Endodermal cell (in vitro differentiated cells): ENCODE measurements around the gene MFAP3L. TPM values are rescaled to one million over a fixed set of nuclear protein-coding genes. Genes with fewer than 3 reads are reported as not detected.
"Not testable (repeated sequence)": the region's sequence is repeated elsewhere in the genome, so short reads cannot be mapped to it uniquely, and the experiment has no call there.

Source experiments
- DNase-seq: peaks from one replicate; pipeline ENCODE4 v3.0.0-alpha.2; 2017
- H3K27ac ChIP-seq: 2 replicates; pipeline ENCODE4 v1.5.1; 2013; ENCODE audit warnings: mild to moderate bottlenecking, low read depth, low read length, moderate library complexity
- H3K27me3 ChIP-seq: 2 replicates; pipeline ENCODE4 v1.6.1; 2013; ENCODE audit warnings: mild to moderate bottlenecking, low read length, moderate library complexity; ENCODE audit not compliant: insufficient read depth, control insufficient read depth, poor library complexity, severe bottlenecking
- H3K36me3 ChIP-seq: 2 replicates; pipeline ENCODE4 v1.7.0; 2013; ENCODE audit warnings: mild to moderate bottlenecking, low read length, moderate library complexity; ENCODE audit not compliant: control insufficient read depth, insufficient read depth
- H3K4me1 ChIP-seq: one replicate; pipeline ENCODE4 v1.7.0; 2013; ENCODE audit warnings: low read length; ENCODE audit not compliant: control insufficient read depth, insufficient read depth
- H3K4me3 ChIP-seq: 2 replicates; pipeline ENCODE4 v1.5.1; 2013; ENCODE audit warnings: mild to moderate bottlenecking, low read length, moderate library complexity
- H3K9ac ChIP-seq: 2 replicates; pipeline ENCODE4 v1.6.1; 2013; ENCODE audit warnings: mild to moderate bottlenecking, low read length, moderate library complexity; ENCODE audit not compliant: poor library complexity, severe bottlenecking; ENCODE audit errors: extremely low read depth
- H3K9me3 ChIP-seq: 2 replicates; pipeline ENCODE4 v1.6.1; 2013; ENCODE audit warnings: mild to moderate bottlenecking, low read length, moderate library complexity; ENCODE audit not compliant: control insufficient read depth
- H3K27ac Mint-ChIP-seq: 2 replicates; pipeline ENCODE4 v1.8.0; 2020; ENCODE audit warnings: mixed read lengths
- H3K27me3 Mint-ChIP-seq: 2 replicates; pipeline ENCODE4 v1.8.0; 2021; ENCODE audit warnings: mild to moderate bottlenecking, mixed read lengths; ENCODE audit not compliant: insufficient read depth
- H3K36me3 Mint-ChIP-seq: 2 replicates; pipeline ENCODE4 v1.8.0; 2020; ENCODE audit warnings: low read depth, mixed read lengths
- H3K4me1 Mint-ChIP-seq: 2 replicates; pipeline ENCODE4 v1.8.0; 2020; ENCODE audit warnings: mixed read lengths
- H3K4me3 Mint-ChIP-seq: 2 replicates; pipeline ENCODE4 v1.8.0; 2020; ENCODE audit warnings: mild to moderate bottlenecking, moderate library complexity, mixed read lengths
- H3K9me3 Mint-ChIP-seq: 2 replicates; pipeline ENCODE4 v1.8.0; 2020; ENCODE audit warnings: mild to moderate bottlenecking, mixed read lengths
- CTCF ChIP-seq: fragments of 200-600 bp; sonication (generic); conservative IDR thresholded peaks from 2 replicates; pipeline ENCODE4 v1.5.0; 2021; ENCODE audit warnings: antibody characterized with exemption, mild to moderate bottlenecking
- WGBS, 2 experiments: methylation state at CpG; one replicate each; pipeline versions ENCODE4 v1.1.5 to v1.1.7; 2013; ENCODE audit warnings: missing lambda C conversion rate in 2 of 2, mixed read lengths in 1 of 2; ENCODE audit not compliant: insufficient coverage in 1 of 2, insufficient read length in 1 of 2; 5-methylcytosine and 5-hydroxymethylcytosine counted together
- total RNA-seq, 2 donors: library from RNA; stranded (reverse); fragmentation: NEBNext Ultra II Directional in 1 of 2; extraction: Animal tissue kit (Norgen Biotek cat#: 25700) in 1 of 2; gene quantifications; 2 replicates in 1 of 2; 3 replicates in 1 of 2; pipeline ENCODE4 v1.2.1, GENCODE V29; 2021

The MFAP3L gene
- total RNA-seq, 2 donors from 2014 or later = 19.6 to 25.3 TPM

- Mint-ChIP-seq H3K36me3 (no peaks in the 10 kb centered on the region), H3K27ac (no peak overlapping the region), H3K27me3 (peaks cover 4% of the 10 kb centered on the region), H3K4me3 (no peak overlapping the region), H3K4me1 (peaks cover 4% of the 10 kb centered on the region), H3K9me3 (no peaks in the 10 kb centered on the region)
- Histone ChIP-seq H3K36me3 (no peaks in the 10 kb centered on the region), H3K27me3 (no peaks in the 10 kb centered on the region), H3K4me1 (no peaks in the 10 kb centered on the region), H3K9me3 (no peaks in the 10 kb centered on the region), H3K9ac (no peak overlapping the region), H3K27ac (no peak overlapping the region), H3K4me3 (no peak overlapping the region)
- DNase-seq = no peak
- WGBS, 2 experiments = 94 to 95% methylated on average over 4 of the region's 4 CpGs
- TF ChIP-seq CTCF = no peak
Observed at GRCh38 chr4:169952236-169953002, 73.8 kb downstream of the MFAP3L start.

- Histone ChIP-seq H3K36me3 (no peaks in the 10 kb centered on the region), H3K4me3 (no peak overlapping the region), H3K27me3 (no peaks in the 10 kb centered on the region), H3K9ac (no peak overlapping the region), H3K4me1 (no peaks in the 10 kb centered on the region), H3K9me3 (peaks cover 10% of the 10 kb centered on the region), H3K27ac (no peak overlapping the region)
- no peak for TF ChIP-seq CTCF
- WGBS, 2 experiments = 87 to 89% methylated on average over 3 of the region's 3 CpGs
- no peak for DNase-seq
- Mint-ChIP-seq H3K9me3 (peaks cover 6% of the 10 kb centered on the region), H3K4me3 (no peak overlapping the region), H3K4me1 (no peaks in the 10 kb centered on the region), H3K27me3 (no peaks in the 10 kb centered on the region), H3K36me3 (no peaks in the 10 kb centered on the region), H3K27ac (no peak overlapping the region)
Observed at GRCh38 chr4:169948271-169948670, 77.9 kb downstream of the MFAP3L start.

GRCh38 chr4:169945636-169946035 is 80.6 kb downstream of the MFAP3L start:
- Mint-ChIP-seq H3K4me3 (no peak overlapping the region), H3K27ac (no peak overlapping the region), H3K4me1 (no peaks in the 10 kb centered on the region), H3K27me3 (no peaks in the 10 kb centered on the region), H3K36me3 (no peaks in the 10 kb centered on the region), H3K9me3 (peaks cover 18% of the 10 kb centered on the region)
- H3K4me1 ChIP-seq = no peaks in the 10 kb centered on the region
- H3K27ac ChIP-seq = no peak overlapping the region
- WGBS, 2 experiments = 88 to 93% methylated on average over 1 of the region's 1 CpG
- H3K27me3 ChIP-seq = no peaks in the 10 kb centered on the region
- TF ChIP-seq CTCF = no peak
- DNase-seq = no peak
- no peak overlapping the region for H3K9ac ChIP-seq
- no peaks in the 10 kb centered on the region for H3K36me3 ChIP-seq
- H3K9me3 ChIP-seq = peaks cover 10% of the 10 kb centered on the region
- H3K4me3 ChIP-seq = no peak overlapping the region

- not testable (repeated sequence) for H3K27ac Mint-ChIP-seq, H3K4me1 Mint-ChIP-seq, H3K9me3 ChIP-seq, H3K4me3 Mint-ChIP-seq, H3K4me1 ChIP-seq, H3K27ac ChIP-seq, H3K9ac ChIP-seq, H3K4me3 ChIP-seq, H3K27me3 Mint-ChIP-seq, H3K36me3 Mint-ChIP-seq, H3K27me3 ChIP-seq, DNase-seq, H3K36me3 ChIP-seq
- H3K9me3 Mint-ChIP-seq = peaks cover 18% of the 10 kb centered on the region
- WGBS, 2 experiments = 95 to 100% methylated on average over 1 to 6 of the region's 6 CpGs
Observed at GRCh38 chr4:169943601-169944000, 82.6 kb downstream of the MFAP3L start.
